ENCODE data around the gene TSKU. TPM values are rescaled to one million over a fixed set of nuclear protein-coding genes. Genes with fewer than 3 reads are reported as not detected.

Gene TSKU
- total RNA-seq, 1 donor from 2014 or later, result 57.9 TPM

DNA sequence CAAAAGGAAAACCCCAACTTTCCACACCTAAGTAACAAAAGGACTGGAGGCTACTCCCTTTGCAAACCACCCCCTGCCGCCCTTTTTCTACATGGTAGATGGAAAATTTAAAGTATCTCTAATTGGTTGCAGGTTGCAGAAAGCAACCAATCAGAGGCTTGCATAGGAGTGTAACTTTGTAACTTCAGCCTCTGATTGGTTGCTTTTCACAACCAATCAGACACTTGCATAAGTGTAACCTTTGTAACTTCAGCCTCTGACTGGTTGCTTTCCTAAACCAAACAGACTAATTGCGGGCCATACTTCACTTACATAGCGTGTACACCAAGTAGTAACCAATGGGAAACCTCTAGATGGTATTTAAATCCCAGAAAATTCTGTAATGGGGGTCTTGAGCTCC, 60.8 kb downstream of the TSKU start:
- H3K4me3 Mint-ChIP-seq (ENCODE audit: unreplicated experiment), result no peak overlapping the region
- DNase-seq (ENCODE audit: low read depth) (no peak), FAIRE-seq (no peak)
- H3K27ac Mint-ChIP-seq (ENCODE audit: unreplicated experiment), result no peak overlapping the region
- H3K4me1 Mint-ChIP-seq (ENCODE audit: low read depth, unreplicated experiment), result peaks cover 5% of the 10 kb centered on the region
- H4K20me1 ChIP-seq (ENCODE audit: insufficient read depth, low read length), result no peaks in the 10 kb centered on the region
- H3K9ac ChIP-seq (ENCODE audit: low read length), result no peak overlapping the region
- H3K27me3 Mint-ChIP-seq (ENCODE audit: low read depth, unreplicated experiment), result peaks cover 15% of the 10 kb centered on the region
- H3K27me3 ChIP-seq (ENCODE audit: insufficient read depth, low read length), result peaks cover 15% of the 10 kb centered on the region
- H2AFZ ChIP-seq (ENCODE audit: low read depth, low read length), result no peak overlapping the region
- no peak for TF ChIP-seq EZH2 (IDR thresholded peaks at IDR 0.05; ENCODE audit: insufficient read depth, low read length)
- TF ChIP-seq, protein P1, sequence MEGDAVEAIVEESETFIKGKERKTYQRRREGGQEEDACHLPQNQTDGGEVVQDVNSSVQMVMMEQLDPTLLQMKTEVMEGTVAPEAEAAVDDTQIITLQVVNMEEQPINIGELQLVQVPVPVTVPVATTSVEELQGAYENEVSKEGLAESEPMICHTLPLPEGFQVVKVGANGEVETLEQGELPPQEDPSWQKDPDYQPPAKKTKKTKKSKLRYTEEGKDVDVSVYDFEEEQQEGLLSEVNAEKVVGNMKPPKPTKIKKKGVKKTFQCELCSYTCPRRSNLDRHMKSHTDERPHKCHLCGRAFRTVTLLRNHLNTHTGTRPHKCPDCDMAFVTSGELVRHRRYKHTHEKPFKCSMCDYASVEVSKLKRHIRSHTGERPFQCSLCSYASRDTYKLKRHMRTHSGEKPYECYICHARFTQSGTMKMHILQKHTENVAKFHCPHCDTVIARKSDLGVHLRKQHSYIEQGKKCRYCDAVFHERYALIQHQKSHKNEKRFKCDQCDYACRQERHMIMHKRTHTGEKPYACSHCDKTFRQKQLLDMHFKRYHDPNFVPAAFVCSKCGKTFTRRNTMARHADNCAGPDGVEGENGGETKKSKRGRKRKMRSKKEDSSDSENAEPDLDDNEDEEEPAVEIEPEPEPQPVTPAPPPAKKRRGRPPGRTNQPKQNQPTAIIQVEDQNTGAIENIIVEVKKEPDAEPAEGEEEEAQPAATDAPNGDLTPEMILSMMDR (IDR thresholded peaks at IDR 0.05; ENCODE audit: insufficient read depth, low read depth, low read length), result no peak
- H3K4me2 ChIP-seq (ENCODE audit: low read length), result no peak overlapping the region
- no peaks in the 10 kb centered on the region for H3K79me2 ChIP-seq (ENCODE audit: insufficient read depth, low read length)
- H3K4me3 ChIP-seq (ENCODE audit: insufficient read depth, low read depth, low read length), result no peak overlapping the region
- H3K9me3 Mint-ChIP-seq (ENCODE audit: unreplicated experiment), result no peaks in the 10 kb centered on the region
- no peaks in the 10 kb centered on the region for H3K4me1 ChIP-seq (ENCODE audit: insufficient read depth, low read length)
- H3K36me3 Mint-ChIP-seq (ENCODE audit: low read depth, unreplicated experiment), result no peaks in the 10 kb centered on the region
- no peaks in the 10 kb centered on the region for H3K9me3 ChIP-seq (ENCODE audit: insufficient read depth, low read depth, low read length)
- no peaks in the 10 kb centered on the region for H3K36me3 ChIP-seq (ENCODE audit: insufficient read depth, low read length)
- H3K27ac ChIP-seq (ENCODE audit: low read depth, low read length), result no peak overlapping the region

DNA sequence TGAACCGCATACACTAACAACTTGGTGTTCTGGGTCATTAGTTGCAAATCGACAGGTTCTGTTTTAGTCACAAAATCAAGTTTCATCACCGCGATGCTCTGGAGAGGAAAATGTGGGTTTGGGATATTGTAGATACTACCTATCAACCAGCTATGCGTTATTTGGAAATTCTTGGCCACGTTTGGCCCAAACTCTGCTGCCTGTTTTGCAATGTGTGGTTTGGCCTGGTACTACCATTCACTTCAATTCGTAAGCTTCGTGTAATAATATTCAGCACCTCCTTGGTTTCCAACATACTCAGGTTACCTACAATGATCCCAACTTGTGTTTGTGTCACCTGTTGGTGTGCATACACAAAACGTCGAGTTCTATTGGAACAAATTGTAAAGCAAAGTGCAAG, 61.4 kb downstream of the TSKU start:
- H3K9me3 Mint-ChIP-seq (ENCODE audit: unreplicated experiment), result no peaks in the 10 kb centered on the region
- H3K27ac Mint-ChIP-seq (ENCODE audit: unreplicated experiment), result no peak overlapping the region
- peaks cover 16% of the 10 kb centered on the region for H3K27me3 Mint-ChIP-seq (ENCODE audit: low read depth, unreplicated experiment)
- no peak overlapping the region for H3K4me3 ChIP-seq (ENCODE audit: insufficient read depth, low read depth, low read length)
- H3K9ac ChIP-seq (ENCODE audit: low read length), result no peak overlapping the region
- peaks cover 10% of the 10 kb centered on the region for H3K27me3 ChIP-seq (ENCODE audit: insufficient read depth, low read length)
- H3K4me3 Mint-ChIP-seq (ENCODE audit: unreplicated experiment), result no peak overlapping the region
- H3K4me2 ChIP-seq (ENCODE audit: low read length), result no peak overlapping the region
- peaks cover 5% of the 10 kb centered on the region for H3K4me1 Mint-ChIP-seq (ENCODE audit: low read depth, unreplicated experiment)
- H3K36me3 Mint-ChIP-seq (ENCODE audit: low read depth, unreplicated experiment), result no peaks in the 10 kb centered on the region
- no peak for TF ChIP-seq EZH2 (IDR thresholded peaks at IDR 0.05; ENCODE audit: insufficient read depth, low read length)
- TF ChIP-seq, protein P1 (IDR thresholded peaks at IDR 0.05; ENCODE audit: insufficient read depth, low read depth, low read length), result no peak
- H3K4me1 ChIP-seq (ENCODE audit: insufficient read depth, low read length), result no peaks in the 10 kb centered on the region
- H2AFZ ChIP-seq (ENCODE audit: low read depth, low read length), result no peak overlapping the region
- no peaks in the 10 kb centered on the region for H3K36me3 ChIP-seq (ENCODE audit: insufficient read depth, low read length)
- no peak for DNase-seq (ENCODE audit: low read depth)
- no peaks in the 10 kb centered on the region for H3K9me3 ChIP-seq (ENCODE audit: insufficient read depth, low read depth, low read length)
- no peaks in the 10 kb centered on the region for H4K20me1 ChIP-seq (ENCODE audit: insufficient read depth, low read length)
- FAIRE-seq, result no peak
- H3K27ac ChIP-seq (ENCODE audit: low read depth, low read length), result no peak overlapping the region
- no peaks in the 10 kb centered on the region for H3K79me2 ChIP-seq (ENCODE audit: insufficient read depth, low read length)

DNA sequence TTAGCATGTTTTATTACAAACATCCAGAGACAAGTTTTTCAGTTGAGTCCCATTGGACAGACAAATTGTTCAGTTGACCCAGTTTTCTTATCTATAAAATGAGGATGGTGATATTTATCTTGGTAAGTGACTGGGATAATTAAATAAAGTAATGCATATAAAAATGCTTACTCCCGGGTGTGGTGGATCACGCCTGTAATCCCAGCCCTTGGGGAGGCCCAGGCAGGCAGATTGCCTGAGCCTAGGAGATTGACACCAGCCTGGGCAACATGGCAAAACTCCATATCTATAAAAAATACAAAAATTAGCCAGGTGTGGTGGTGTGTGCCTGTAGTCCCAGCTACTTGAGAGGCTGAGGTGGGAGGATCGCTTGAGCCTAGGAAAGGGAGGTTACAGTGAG, 61.9 kb downstream of the TSKU start:
- TF ChIP-seq, protein P1 (IDR thresholded peaks at IDR 0.05; ENCODE audit: insufficient read depth, low read depth, low read length), result no peak
- no peak for TF ChIP-seq EZH2 (IDR thresholded peaks at IDR 0.05; ENCODE audit: insufficient read depth, low read length)
- H3K9me3 ChIP-seq (ENCODE audit: insufficient read depth, low read depth, low read length), result no peaks in the 10 kb centered on the region

More for the DNA sequence above, 61.9 kb downstream of the TSKU start:
- Mint-ChIP-seq H3K27ac (ENCODE audit: unreplicated experiment) (no peak overlapping the region), H3K27me3 (ENCODE audit: low read depth, unreplicated experiment) (peaks cover 18% of the 10 kb centered on the region), H3K4me1 (ENCODE audit: low read depth, unreplicated experiment) (peaks cover 2% of the 10 kb centered on the region), H3K36me3 (ENCODE audit: low read depth, unreplicated experiment) (no peaks in the 10 kb centered on the region), H3K9me3 (ENCODE audit: unreplicated experiment) (no peaks in the 10 kb centered on the region), H3K4me3 (ENCODE audit: unreplicated experiment) (no peak overlapping the region)
- H4K20me1 ChIP-seq (ENCODE audit: insufficient read depth, low read length), result no peaks in the 10 kb centered on the region
- H3K79me2 ChIP-seq (ENCODE audit: insufficient read depth, low read length), result no peaks in the 10 kb centered on the region
- H3K27ac ChIP-seq (ENCODE audit: low read depth, low read length), result no peak overlapping the region
- no peak overlapping the region for H3K4me2 ChIP-seq (ENCODE audit: low read length)
- no peak overlapping the region for H2AFZ ChIP-seq (ENCODE audit: low read depth, low read length)
- no peak overlapping the region for H3K9ac ChIP-seq (ENCODE audit: low read length)
- DNase-seq (ENCODE audit: low read depth), result no peak
- no peaks in the 10 kb centered on the region for H3K4me1 ChIP-seq (ENCODE audit: insufficient read depth, low read length)
- FAIRE-seq, result no peak
- H3K36me3 ChIP-seq (ENCODE audit: insufficient read depth, low read length), result no peaks in the 10 kb centered on the region
- peaks cover 12% of the 10 kb centered on the region for H3K27me3 ChIP-seq (ENCODE audit: insufficient read depth, low read length)
- H3K4me3 ChIP-seq (ENCODE audit: insufficient read depth, low read depth, low read length), result no peak overlapping the region
